HUDEP-2 (cell line): ENCODE measurements around the gene MAGED1.
"Not testable (repeated sequence)": the region's sequence is repeated elsewhere in the genome, so short reads cannot be mapped to it uniquely, and the experiment has no call there.

Source experiments
- DNase-seq, 76 experiments: peaks; one replicate each; lab custom pipeline; 2025; ENCODE audit not compliant: unreplicated experiment in 76 of 76; lab: John Stamatoyannopoulos, UW

MAGED1 gene

GRCh38 chrX:51893931-51894696 lies 691 bp downstream of the MAGED1 start:
- no peak for DNase-seq

GRCh38 chrX:51894697-51895336 lies 1.4 kb downstream of the MAGED1 start:
- DNase-seq = no peak

- DNase-seq = no peak
These were observed 3.2 kb downstream of the MAGED1 start for GRCh38 chrX:51896626-51897025.

DNA sequence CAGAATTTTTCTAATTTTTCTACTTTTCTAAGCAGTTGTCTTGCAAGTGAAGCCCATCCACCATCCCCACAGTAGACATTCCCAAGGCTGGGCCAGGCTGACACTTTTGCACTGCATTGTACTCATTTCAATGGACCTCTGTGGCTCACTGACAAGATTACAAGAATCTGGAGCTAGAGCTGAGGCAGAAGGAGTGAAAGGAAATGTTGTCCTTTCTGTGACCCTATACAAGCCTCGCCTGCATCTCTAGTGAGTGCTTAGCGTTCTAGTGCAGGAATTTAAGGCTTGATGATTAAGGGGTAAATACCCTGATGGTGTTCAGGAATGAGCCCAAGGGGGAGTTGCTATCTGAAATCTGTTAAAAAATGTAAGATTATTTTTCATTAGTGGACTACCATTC lies 6.3 kb downstream of the MAGED1 start:
- no peak for DNase-seq

DNA sequence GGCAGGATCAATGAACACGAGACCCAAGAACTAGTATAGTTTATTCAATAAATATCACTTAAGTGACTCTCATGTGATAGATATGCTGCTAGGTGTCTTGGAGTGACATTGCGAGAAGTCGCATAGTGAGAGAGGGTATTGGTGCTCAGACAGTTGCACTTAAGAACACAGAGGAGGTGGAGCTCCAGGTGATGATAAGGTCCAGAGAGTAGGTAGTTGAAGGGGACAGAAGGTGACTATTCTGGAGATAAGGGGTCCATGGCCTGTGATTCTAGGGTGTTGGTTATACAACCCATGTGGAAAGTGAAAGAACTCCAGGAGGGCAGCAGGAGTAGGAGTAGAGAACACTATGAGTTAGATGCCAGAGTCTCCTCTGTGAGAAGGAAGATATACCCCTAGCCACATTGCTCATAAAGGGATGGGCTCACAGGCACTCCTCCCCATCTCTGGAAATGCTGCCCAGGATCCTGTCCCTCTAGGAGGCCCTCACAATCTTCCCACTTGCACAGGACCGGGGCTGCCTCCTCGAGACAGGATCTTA lies 9.2 kb downstream of the MAGED1 start:
- no peak for DNase-seq

- DNase-seq = not testable (repeated sequence)
These were observed 11.7 kb downstream of the MAGED1 start for GRCh38 chrX:51905152-51905551.

DNA sequence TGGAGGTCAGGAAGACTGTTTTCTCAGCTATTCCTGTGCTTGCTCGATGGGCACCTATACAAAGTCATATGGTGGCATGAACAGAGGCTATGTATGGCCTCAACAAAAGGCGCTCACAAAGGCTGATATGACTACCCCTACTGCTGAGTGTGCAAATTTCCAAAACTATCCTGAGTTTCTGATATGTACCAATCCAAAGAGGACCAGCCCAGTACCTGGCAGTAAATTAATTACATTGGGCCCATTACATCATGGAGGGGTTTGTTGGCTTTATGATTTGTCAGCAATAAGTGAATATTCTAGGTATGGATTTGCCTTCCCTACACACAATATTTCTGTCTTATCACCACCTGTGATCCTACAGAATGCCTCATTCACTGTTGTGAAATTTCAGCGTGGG lies 12.3 kb downstream of the MAGED1 start:
- DNase-seq = no peak

DNA sequence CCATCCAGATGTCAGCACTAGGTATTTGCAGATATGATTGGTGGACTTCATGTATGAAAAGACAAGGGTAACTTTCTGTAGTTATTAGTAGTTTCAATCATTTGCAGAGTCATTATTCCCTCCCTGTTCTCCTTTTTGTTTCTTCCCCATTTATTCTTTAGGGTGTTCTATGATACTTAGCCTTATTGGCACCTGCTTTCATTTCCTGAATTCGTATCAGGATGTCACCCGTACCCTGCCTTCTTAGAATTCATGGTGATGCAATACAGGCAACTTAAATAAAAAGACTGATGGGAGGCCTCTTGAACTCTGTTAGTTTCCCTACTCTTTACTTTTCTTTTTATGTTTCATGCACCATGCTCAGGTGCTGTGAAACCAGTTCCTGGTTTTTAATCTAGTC lies 24.2 kb downstream of the MAGED1 start:
- DNase-seq = no peak

DNA sequence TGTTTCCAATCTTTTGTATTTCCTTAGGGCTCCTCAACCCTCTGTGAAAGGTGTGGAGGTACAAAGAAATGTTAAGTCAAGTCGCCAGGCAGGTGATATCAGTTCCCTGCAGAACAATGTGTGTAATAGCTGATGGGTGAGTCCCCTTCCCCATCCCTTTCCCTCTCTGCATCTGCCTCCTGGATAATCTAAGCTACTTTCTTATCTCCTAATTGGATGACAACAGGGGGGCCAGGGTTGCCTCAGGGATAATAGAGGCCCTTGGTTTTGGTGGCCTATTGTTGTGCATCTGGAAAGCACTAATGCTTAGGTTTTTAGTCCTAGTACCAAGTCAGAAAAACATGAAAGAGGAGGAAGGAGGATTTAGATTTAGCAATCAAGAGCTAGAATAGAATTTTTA lies 29.1 kb downstream of the MAGED1 start:
- DNase-seq = no peak

- no peak for DNase-seq
These were observed 38.2 kb downstream of the MAGED1 start for GRCh38 chrX:51931566-51932150.
